Smooth muscle cell (in vitro differentiated cells): Measurements from ENCODE around the gene EDEM1. TPM values are rescaled to one million over a fixed set of nuclear protein-coding genes. Genes with fewer than 3 reads are reported as not detected.
"Not testable (repeated sequence)": the region's sequence is repeated elsewhere in the genome, so short reads cannot be mapped to it uniquely, and the experiment has no call there.

Experiments used
- DNase-seq: peaks from one replicate; lab custom pipeline; 2025; ENCODE audit not compliant: unreplicated experiment; lab: John Stamatoyannopoulos, UW
- H2AFZ ChIP-seq: fragments of 200-600 bp; sonication (generic); 2 replicates; pipeline ENCODE4 v1.6.0; 2016; ENCODE audit warnings: antibody characterized with exemption, low read depth, mild to moderate bottlenecking
- H3F3A ChIP-seq: fragments of 200-600 bp; sonication (generic); 2 replicates; pipeline ENCODE4 v1.6.0; 2017; ENCODE audit warnings: antibody characterized with exemption, low read depth
- H3K27ac ChIP-seq: fragments of 200-600 bp; sonication (generic); 2 replicates; pipeline ENCODE4 v1.5.1; 2016; ENCODE audit warnings: low read depth, mild to moderate bottlenecking
- H3K27me3 ChIP-seq: fragments of 200-600 bp; sonication (generic); 2 replicates; pipeline ENCODE4 v1.6.1; 2016; ENCODE audit warnings: low read depth, mild to moderate bottlenecking
- H3K36me3 ChIP-seq: fragments of 200-600 bp; sonication (generic); 2 replicates; pipeline ENCODE4 v1.5.1; 2016; ENCODE audit warnings: low read depth
- H3K4me1 ChIP-seq: fragments of 200-600 bp; sonication (generic); 2 replicates; pipeline ENCODE4 v1.5.1; 2016; ENCODE audit warnings: low read depth
- H3K4me2 ChIP-seq: fragments of 200-600 bp; sonication (generic); 2 replicates; pipeline ENCODE4 v1.6.0; 2016; ENCODE audit warnings: mild to moderate bottlenecking
- H3K4me3 ChIP-seq: fragments of 200-600 bp; sonication (generic); 2 replicates; pipeline ENCODE4 v1.5.1; 2016; ENCODE audit warnings: mild to moderate bottlenecking
- H3K79me2 ChIP-seq: fragments of 200-600 bp; sonication (generic); 2 replicates; pipeline ENCODE4 v1.6.0; 2016; ENCODE audit warnings: low read depth, mild to moderate bottlenecking
- H3K9ac ChIP-seq: fragments of 200-600 bp; sonication (generic); 2 replicates; pipeline ENCODE4 v1.6.0; 2016; ENCODE audit warnings: low read depth
- H3K9me3 ChIP-seq: fragments of 200-600 bp; sonication (generic); replicated peaks from 2 replicates; pipeline ENCODE4 v1.5.1; 2016; ENCODE audit warnings: low read depth
- H4K20me1 ChIP-seq: fragments of 200-600 bp; sonication (generic); 2 replicates; pipeline ENCODE4 v1.6.0; 2016; ENCODE audit warnings: low read depth
- CTCF ChIP-seq: fragments of 200-600 bp; sonication (generic); IDR thresholded peaks from 2 replicates; pipeline ENCODE4 v1.5.1; 2017; ENCODE audit warnings: borderline replicate concordance, mild to moderate bottlenecking, antibody characterized with exemption; ENCODE audit not compliant: insufficient read depth, poor library complexity, severe bottlenecking
- WGBS: methylation state at CpG from one replicate; pipeline ENCODE4 v1.1.7; 2016; ENCODE audit warnings: low lambda C conversion rate; 5-methylcytosine and 5-hydroxymethylcytosine counted together
- polyA plus RNA-seq: library from polyadenylated mRNA; unstranded; fragments of >200 nt; fragmentation: Nextera tagmentation; extraction: Ambion mirVana; gene quantifications from 2 replicates; pipeline ENCODE4 v1.2.1, GENCODE V29; 2016
- total RNA-seq: library from RNA; depleted of rRNA; stranded (reverse); fragments of >200 nt; gene quantifications from 2 replicates; pipeline ENCODE4 v1.2.3, GENCODE V29; 2014

The EDEM1 gene
- total and polyA plus RNA-seq, 2 experiments from 2014 or later: 29.0 to 43.6 TPM

DNA sequence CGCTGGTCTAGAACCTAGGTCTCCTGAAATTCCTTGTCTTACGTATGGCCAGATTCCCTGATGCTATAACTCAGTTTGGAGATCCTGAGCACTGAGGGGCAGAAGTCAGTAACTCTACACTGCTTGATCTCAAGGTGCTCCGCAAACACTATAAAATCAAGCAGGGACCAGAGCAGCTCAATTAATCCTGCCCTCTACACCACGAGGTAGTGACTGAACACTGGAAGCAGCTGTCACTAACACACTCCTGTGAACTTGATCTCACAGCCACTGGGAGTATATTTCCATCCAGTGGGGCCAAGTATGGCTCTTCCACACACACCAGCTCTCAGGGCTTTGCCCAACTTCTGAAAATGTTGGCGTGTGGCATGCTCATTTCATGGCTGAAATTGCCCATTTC, 51.0 kb downstream of the EDEM1 start:
- Histone ChIP-seq H4K20me1 (no peaks in the 10 kb centered on the region), H3K4me1 (no peaks in the 10 kb centered on the region), H3K36me3 (no peaks in the 10 kb centered on the region), H3F3A (no peaks in the 10 kb centered on the region), H3K9ac (no peak overlapping the region), H3K4me3 (no peak overlapping the region), H3K79me2 (no peaks in the 10 kb centered on the region), H3K4me2 (no peak overlapping the region), H2AFZ (no peak overlapping the region), H3K27ac (no peak overlapping the region), H3K27me3 (no peaks in the 10 kb centered on the region), H3K9me3 (no peaks in the 10 kb centered on the region)
- DNase-seq: no peak
- TF ChIP-seq CTCF: no peak
- WGBS: 90% methylated on average over 5 of the region's 5 CpGs

- TF ChIP-seq CTCF: no peak
- Histone ChIP-seq H3F3A (no peaks in the 10 kb centered on the region), H3K79me2 (no peaks in the 10 kb centered on the region), H2AFZ (no peak overlapping the region), H3K9me3 (no peaks in the 10 kb centered on the region), H4K20me1 (no peaks in the 10 kb centered on the region), H3K4me3 (no peak overlapping the region), H3K9ac (no peak overlapping the region), H3K27ac (no peak overlapping the region), H3K4me1 (no peaks in the 10 kb centered on the region), H3K27me3 (no peaks in the 10 kb centered on the region), H3K36me3 (no peaks in the 10 kb centered on the region), H3K4me2 (no peak overlapping the region)
- no peak for DNase-seq
- WGBS: 26% methylated on average over 4 of the region's 4 CpGs
Measured at GRCh38 chr3:5239602-5240001, 52.1 kb downstream of the EDEM1 start.

DNA sequence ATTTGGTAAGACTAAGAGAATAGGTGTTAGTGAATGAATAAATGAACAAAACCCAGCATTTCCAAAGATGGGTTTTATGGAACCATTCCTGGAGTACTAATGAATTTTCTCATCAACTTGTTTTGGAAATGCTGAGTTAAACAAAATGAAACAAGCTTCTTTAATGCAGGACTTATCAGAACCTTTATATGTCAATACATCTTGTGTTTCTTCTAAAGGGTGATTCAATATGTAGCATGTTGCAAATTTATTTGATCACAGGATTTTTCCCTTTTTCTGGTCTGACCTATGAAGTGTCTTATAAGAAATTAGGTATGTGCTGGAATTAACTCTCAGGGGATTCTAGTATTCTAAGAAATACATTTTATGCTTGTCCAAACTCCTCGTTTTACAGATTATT, 53.2 kb downstream of the EDEM1 start:
- no peaks in the 10 kb centered on the region for H3K4me1 ChIP-seq
- no peaks in the 10 kb centered on the region for H4K20me1 ChIP-seq
- H3K4me2 ChIP-seq: no peak overlapping the region
- 83% methylated on average over 1 of the region's 1 CpG for WGBS
- no peak overlapping the region for H3K27ac ChIP-seq
- no peaks in the 10 kb centered on the region for H3K36me3 ChIP-seq
- DNase-seq: no peak
- no peaks in the 10 kb centered on the region for H3K27me3 ChIP-seq
- no peak overlapping the region for H2AFZ ChIP-seq
- no peaks in the 10 kb centered on the region for H3K9me3 ChIP-seq
- H3K4me3 ChIP-seq: no peak overlapping the region
- no peaks in the 10 kb centered on the region for H3F3A ChIP-seq
- no peaks in the 10 kb centered on the region for H3K79me2 ChIP-seq
- H3K9ac ChIP-seq: no peak overlapping the region
- no peak for TF ChIP-seq CTCF

GRCh38 chr3:5242785-5243184, 55.3 kb downstream of the EDEM1 start:
- WGBS: 97% methylated on average over 19 of the region's 23 CpGs
- not testable (repeated sequence) for H3K9ac ChIP-seq

More at GRCh38 chr3:5242785-5243184, 55.3 kb downstream of the EDEM1 start:
- not testable (repeated sequence) for H3K79me2 ChIP-seq, H4K20me1 ChIP-seq, H3K4me1 ChIP-seq, H3K27me3 ChIP-seq, H3K36me3 ChIP-seq, H3K4me2 ChIP-seq, H3K4me3 ChIP-seq, H3K27ac ChIP-seq, H2AFZ ChIP-seq, H3F3A ChIP-seq, H3K9me3 ChIP-seq, DNase-seq
